ENCODE data around the gene GALNT17. TPM values are rescaled to one million over a fixed set of nuclear protein-coding genes. Genes with fewer than 3 reads are reported as not detected.

GALNT17 gene
- total RNA-seq, 1 donor from 2014 or later, result 20.2 TPM

DNA sequence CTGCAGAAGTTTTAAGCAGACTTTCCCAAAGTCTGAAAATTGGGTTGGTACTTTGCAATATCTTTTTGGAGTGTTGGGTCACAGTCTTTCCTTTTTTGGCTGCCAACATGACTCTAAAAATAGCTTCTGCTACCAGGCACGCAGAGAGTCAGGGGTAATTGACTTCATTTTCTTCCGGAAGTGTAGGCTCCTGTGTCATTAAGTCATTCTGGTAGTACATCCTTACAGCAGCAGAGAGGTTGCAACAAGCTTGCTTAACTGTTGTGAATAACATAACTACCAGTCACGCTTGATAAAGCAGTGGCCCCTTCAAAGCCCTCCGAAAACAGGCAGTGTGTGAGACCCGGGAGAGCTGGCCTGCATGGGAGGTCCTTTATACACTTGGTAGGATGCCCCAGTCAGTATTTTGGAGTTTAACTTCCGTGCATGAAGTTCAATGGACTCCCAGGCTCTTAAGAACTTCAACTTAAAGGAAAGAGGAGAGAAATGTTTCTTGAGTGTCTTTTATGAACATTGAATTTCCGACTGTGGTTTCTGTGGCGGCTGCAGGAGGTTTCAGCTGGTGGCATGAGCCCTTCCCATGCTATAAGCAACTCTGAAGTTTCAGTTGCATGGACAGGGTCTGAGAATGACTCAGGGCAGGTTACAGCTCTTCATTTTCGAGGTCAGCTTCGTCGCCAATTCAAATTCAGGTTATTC lies 310.7 kb downstream of the GALNT17 start:
- no peak for DNase-seq (ENCODE audit: extremely low spot score, unreplicated experiment)
- TF ChIP-seq, protein P1, sequence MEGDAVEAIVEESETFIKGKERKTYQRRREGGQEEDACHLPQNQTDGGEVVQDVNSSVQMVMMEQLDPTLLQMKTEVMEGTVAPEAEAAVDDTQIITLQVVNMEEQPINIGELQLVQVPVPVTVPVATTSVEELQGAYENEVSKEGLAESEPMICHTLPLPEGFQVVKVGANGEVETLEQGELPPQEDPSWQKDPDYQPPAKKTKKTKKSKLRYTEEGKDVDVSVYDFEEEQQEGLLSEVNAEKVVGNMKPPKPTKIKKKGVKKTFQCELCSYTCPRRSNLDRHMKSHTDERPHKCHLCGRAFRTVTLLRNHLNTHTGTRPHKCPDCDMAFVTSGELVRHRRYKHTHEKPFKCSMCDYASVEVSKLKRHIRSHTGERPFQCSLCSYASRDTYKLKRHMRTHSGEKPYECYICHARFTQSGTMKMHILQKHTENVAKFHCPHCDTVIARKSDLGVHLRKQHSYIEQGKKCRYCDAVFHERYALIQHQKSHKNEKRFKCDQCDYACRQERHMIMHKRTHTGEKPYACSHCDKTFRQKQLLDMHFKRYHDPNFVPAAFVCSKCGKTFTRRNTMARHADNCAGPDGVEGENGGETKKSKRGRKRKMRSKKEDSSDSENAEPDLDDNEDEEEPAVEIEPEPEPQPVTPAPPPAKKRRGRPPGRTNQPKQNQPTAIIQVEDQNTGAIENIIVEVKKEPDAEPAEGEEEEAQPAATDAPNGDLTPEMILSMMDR (conservative IDR thresholded peaks at IDR 0.05), result no peak
- no peaks in the 10 kb centered on the region for H3K27me3 Mint-ChIP-seq
- peaks cover 11% of the 10 kb centered on the region for H3K4me1 Mint-ChIP-seq (ENCODE audit: unreplicated experiment)
- H3K27ac Mint-ChIP-seq, result no peak overlapping the region
- no peaks in the 10 kb centered on the region for H3K36me3 Mint-ChIP-seq
- H3K4me3 Mint-ChIP-seq, result peak overlapping the region; percentile 28
- no peaks in the 10 kb centered on the region for H3K9me3 Mint-ChIP-seq

DNA sequence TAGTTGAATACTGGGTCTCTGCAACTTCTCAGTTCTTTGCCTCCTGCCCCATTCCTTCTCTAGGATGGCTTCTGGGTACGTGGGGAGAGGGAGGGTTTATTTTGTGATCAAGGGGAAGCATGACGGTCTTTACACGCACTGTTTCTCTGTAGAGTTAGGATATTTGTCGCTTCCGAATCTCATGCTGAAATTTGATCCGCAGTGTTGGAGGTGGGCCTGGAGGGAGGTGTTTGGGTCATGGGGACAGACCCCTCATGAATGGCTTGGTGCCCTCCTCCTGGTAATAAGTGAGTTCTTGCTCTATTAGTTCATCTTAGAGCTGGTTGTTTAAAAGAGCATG lies 311.2 kb downstream of the GALNT17 start:
- Mint-ChIP-seq H3K27ac (no peak overlapping the region), H3K9me3 (peaks cover 5% of the 10 kb centered on the region), H3K4me1 (ENCODE audit: unreplicated experiment) (peaks cover 11% of the 10 kb centered on the region), H3K36me3 (no peaks in the 10 kb centered on the region), H3K27me3 (no peaks in the 10 kb centered on the region), H3K4me3 (no peak overlapping the region)
- DNase-seq (ENCODE audit: extremely low spot score, unreplicated experiment), result no peak
- TF ChIP-seq, protein P1 (conservative IDR thresholded peaks at IDR 0.05), result no peak

DNA sequence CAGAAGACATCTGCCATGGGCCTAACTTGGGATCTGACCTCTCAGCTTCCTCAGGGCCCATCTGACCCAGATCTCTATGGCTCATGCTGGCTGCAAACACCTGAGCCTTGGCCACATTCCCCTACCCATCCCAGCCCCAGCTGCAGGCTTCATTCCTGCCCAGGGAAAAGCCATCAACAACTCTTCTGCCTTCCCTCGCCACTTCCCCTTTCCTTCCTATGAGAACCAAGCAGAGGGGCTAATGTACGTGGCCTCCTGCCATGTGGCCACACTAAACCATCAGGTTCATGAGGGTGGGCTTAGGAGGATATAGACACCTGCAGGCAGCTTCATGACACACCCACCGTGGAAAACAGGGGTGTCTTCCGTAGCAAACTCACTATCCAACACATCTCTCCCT lies 312.2 kb downstream of the GALNT17 start:
- H3K27ac Mint-ChIP-seq, result no peak overlapping the region
- peaks cover 6% of the 10 kb centered on the region for H3K9me3 Mint-ChIP-seq
- peaks cover 11% of the 10 kb centered on the region for H3K4me1 Mint-ChIP-seq (ENCODE audit: unreplicated experiment)
- H3K27me3 Mint-ChIP-seq, result no peaks in the 10 kb centered on the region
- TF ChIP-seq, protein P1 (conservative IDR thresholded peaks at IDR 0.05), result no peak
- DNase-seq (ENCODE audit: extremely low spot score, unreplicated experiment), result no peak
- no peak overlapping the region for H3K4me3 Mint-ChIP-seq
- no peaks in the 10 kb centered on the region for H3K36me3 Mint-ChIP-seq

DNA sequence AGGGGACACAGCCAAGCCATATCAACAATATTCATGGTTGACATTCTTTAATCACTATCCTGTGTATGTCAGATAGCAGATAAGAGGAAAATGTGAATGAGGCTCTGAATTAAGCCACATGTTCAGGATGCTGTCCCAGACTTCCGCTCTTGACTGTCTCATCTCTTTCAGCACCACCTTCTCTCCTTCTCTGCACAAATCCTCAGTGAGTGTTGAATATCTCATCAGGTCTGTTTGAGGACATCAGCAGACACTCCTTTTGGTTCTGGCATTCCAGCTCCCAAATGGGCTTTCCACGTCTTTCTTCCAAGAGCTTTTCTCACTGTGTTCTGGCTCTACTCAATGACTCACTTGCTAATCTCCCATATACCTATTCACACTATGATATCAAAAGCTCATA lies 321.7 kb downstream of the GALNT17 start:
- H3K4me3 Mint-ChIP-seq, result no peak overlapping the region
- peaks cover 3% of the 10 kb centered on the region for H3K9me3 Mint-ChIP-seq

DNA sequence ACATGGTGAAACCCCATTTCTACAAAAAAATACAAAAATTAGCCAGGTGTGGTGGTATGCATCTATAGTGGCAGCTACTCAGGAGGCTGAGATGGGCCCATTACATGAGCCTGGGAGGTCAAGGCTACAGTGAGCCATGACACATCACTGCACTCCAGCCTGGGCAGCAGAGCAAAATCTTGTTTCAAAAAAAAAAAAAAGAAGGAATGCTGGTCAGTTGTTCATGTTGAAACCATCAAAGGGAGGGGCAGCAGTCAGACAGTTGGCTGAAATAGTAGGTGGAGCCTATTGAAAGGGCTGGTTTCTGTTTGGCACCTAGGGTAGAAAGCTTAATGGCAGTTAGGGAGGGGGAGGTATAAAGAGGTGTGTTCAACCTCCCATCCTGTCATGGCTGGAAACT lies 323.0 kb downstream of the GALNT17 start:
- Mint-ChIP-seq H3K4me3 (no peak overlapping the region), H3K9me3 (peaks cover 3% of the 10 kb centered on the region), H3K4me1 (ENCODE audit: unreplicated experiment) (peaks cover 18% of the 10 kb centered on the region), H3K27me3 (peaks cover 2% of the 10 kb centered on the region), H3K36me3 (no peaks in the 10 kb centered on the region), H3K27ac (no peak overlapping the region)
- no peak for DNase-seq (ENCODE audit: extremely low spot score, unreplicated experiment)
- TF ChIP-seq, protein P1 (conservative IDR thresholded peaks at IDR 0.05), result no peak

More for the DNA sequence above, 321.7 kb downstream of the GALNT17 start:
- Mint-ChIP-seq H3K27ac (no peak overlapping the region), H3K27me3 (peaks cover 2% of the 10 kb centered on the region), H3K4me1 (ENCODE audit: unreplicated experiment) (peaks cover 13% of the 10 kb centered on the region), H3K36me3 (no peaks in the 10 kb centered on the region)
- TF ChIP-seq, protein P1 (conservative IDR thresholded peaks at IDR 0.05), result no peak
- DNase-seq (ENCODE audit: extremely low spot score, unreplicated experiment), result no peak
